GM12878 (cell line): Measurements from ENCODE around the gene PRAF2. TPM values are rescaled to one million over a fixed set of nuclear protein-coding genes. Genes with fewer than 3 reads are reported as not detected.

Experiments used
- ATAC-seq: fragments of 200-7000 bp; cut with Tn5 transposase; 3 replicates; pipeline ENCODE4 v1.9.1; 2020; ENCODE audit warnings: mild to moderate bottlenecking, moderate library complexity
- BruUV-seq: library from RNA; stranded (reverse); fragments of 400-500 nt; replicated peaks from 2 replicates; lab custom pipeline; 2021; lab: Mats Ljungman, UMichigan
- CTCF ChIA-PET: fragments of 300-600 bp; sonication (Branson Sonifier 250); formaldehyde crosslinking; extraction: SDS; loops from one replicate; lab custom pipeline; 2021; ENCODE audit warnings: inconsistent platforms; lab: Yijun Ruan, JAX
- POLR2A ChIA-PET: fragments of 350-600 bp; formaldehyde crosslinking; extraction: SDS; loops from one replicate; lab custom pipeline; 2021; ENCODE audit warnings: inconsistent platforms; lab: Charles Lee
- RAD21 ChIA-PET: fragments of 300-600 bp; sonication (Branson Sonifier 250); formaldehyde crosslinking; loops from one replicate; lab custom pipeline; 2023; ENCODE audit warnings: antibody characterized with exemption; ENCODE audit not compliant: unreplicated experiment; lab: Charles Lee
- SMC1A ChIA-PET: fragments of 300-600 bp; sonication (Branson Sonifier 250); formaldehyde crosslinking; loops from one replicate; lab custom pipeline; 2023; ENCODE audit not compliant: unreplicated experiment, uncharacterized antibody; lab: Charles Lee
- DNase-seq: peaks from one replicate; pipeline ENCODE4 v3.0.0-alpha.2; 2011; ENCODE audit warnings: low read depth, low spot score
- FAIRE-seq: peaks from 3 replicates; lab custom pipeline; 2011; peaks lifted over from hg19 to GRCh38; lab: Jason Lieb, UNC
- H2AFZ ChIP-seq: 2 replicates; pipeline ENCODE4 v1.6.0; 2011; ENCODE audit warnings: low read depth, low read length, control low read depth; ENCODE audit not compliant: control insufficient read depth
- H3K27ac ChIP-seq: 2 replicates; pipeline ENCODE4 v1.5.1; 2011; ENCODE audit warnings: control low read depth; ENCODE audit not compliant: control insufficient read depth, insufficient read depth
- H3K27me3 ChIP-seq, 2 experiments: replicated peaks in 1 of 2; 2 replicates each; pipeline versions ENCODE4 v1.6.0 to v1.6.1; 2011; ENCODE audit warnings: low read length in 1 of 2; ENCODE audit not compliant: control insufficient read depth in 2 of 2, insufficient read depth in 2 of 2
- H3K36me3 ChIP-seq, 2 experiments: 2 replicates each; pipeline ENCODE4 v1.5.1; 2011; ENCODE audit warnings: low read length in 1 of 2; ENCODE audit not compliant: control insufficient read depth in 2 of 2, insufficient read depth in 2 of 2
- H3K4me1 ChIP-seq: 2 replicates; pipeline ENCODE4 v1.6.1; 2011; ENCODE audit warnings: mild to moderate bottlenecking, low read length, moderate library complexity, mixed read lengths; ENCODE audit not compliant: control insufficient read depth, insufficient read depth
- H3K4me2 ChIP-seq: 2 replicates; pipeline ENCODE4 v1.6.0; 2011; ENCODE audit warnings: control low read depth; ENCODE audit not compliant: control insufficient read depth, insufficient read depth
- H3K4me3 ChIP-seq: fragments of 200-600 bp; sonication (generic); 2 replicates; pipeline ENCODE4 v1.5.1; 2016
- H3K79me2 ChIP-seq: 2 replicates; pipeline ENCODE4 v1.6.0; 2011; ENCODE audit warnings: low read length; ENCODE audit not compliant: control insufficient read depth, insufficient read depth
- H3K9ac ChIP-seq: 2 replicates; pipeline ENCODE4 v1.8.0; 2011; ENCODE audit warnings: low read length, control low read depth, mixed read lengths; ENCODE audit not compliant: control insufficient read depth, insufficient read depth
- H3K9me3 ChIP-seq: replicated peaks from 3 replicates; pipeline ENCODE4 v1.5.1; 2011; ENCODE audit warnings: mild to moderate bottlenecking, low read length; ENCODE audit not compliant: control insufficient read depth, insufficient read depth
- H4K20me1 ChIP-seq: 2 replicates; pipeline ENCODE4 v1.6.0; 2011; ENCODE audit not compliant: control insufficient read depth, insufficient read depth
- BRCA1 ChIP-seq: IDR thresholded peaks from 2 replicates; pipeline ENCODE4 v1.6.1; 2011; ENCODE audit warnings: low read depth, low read length, improper control_type of control experiment
- CBX3 ChIP-seq: fragments of 200-600 bp; sonication (generic); IDR thresholded peaks from 2 replicates; pipeline ENCODE4 v1.6.1; 2016; ENCODE audit warnings: low read depth, borderline replicate concordance
- EGR1 ChIP-seq, 2 experiments: IDR thresholded peaks; 1 replicate in 1 of 2; 2 replicates in 1 of 2; pipeline ENCODE4 v1.6.1; 2011 to 2012; ENCODE audit warnings: low read depth in 2 of 2, low read length in 2 of 2, borderline replicate concordance in 1 of 2, mild to moderate bottlenecking in 1 of 2, moderate library complexity in 1 of 2
- FOS ChIP-seq: IDR thresholded peaks from 3 replicates; pipeline ENCODE4 v1.6.1; 2011; ENCODE audit warnings: borderline replicate concordance; ENCODE audit not compliant: insufficient read length; ENCODE audit errors: extremely low read depth
- FOXK2 ChIP-seq: fragments of 450-650 bp; IDR thresholded peaks from 2 replicates; pipeline ENCODE4 v1.6.1; 2017; ENCODE audit warnings: mild to moderate bottlenecking, moderate library complexity
- NFIC ChIP-seq: IDR thresholded peaks from 2 replicates; pipeline ENCODE4 v1.6.1; 2012; ENCODE audit warnings: low read depth, mild to moderate bottlenecking, inconsistent platforms, low read length, moderate library complexity
- PAX8 ChIP-seq: fragments of 450-650 bp; IDR thresholded peaks from 2 replicates; pipeline ENCODE4 v1.6.1; 2017; ENCODE audit warnings: mild to moderate bottlenecking, moderate library complexity
- POLR2A ChIP-seq: IDR thresholded peaks from 2 replicates; pipeline ENCODE4 v1.6.1; 2011; ENCODE audit warnings: low read depth, mild to moderate bottlenecking, low read length
- RBBP5 ChIP-seq: fragments of 200-600 bp; sonication (generic); conservative IDR thresholded peaks from 2 replicates; pipeline ENCODE4 v1.6.1; 2016
- REST ChIP-seq: IDR thresholded peaks from 2 replicates; pipeline ENCODE4 v1.6.1; 2012; ENCODE audit warnings: mild to moderate bottlenecking, low read depth, low read length
- SUPT20H ChIP-seq: IDR thresholded peaks from 2 replicates; pipeline ENCODE4 v1.6.1; 2011; ENCODE audit warnings: low read depth, mild to moderate bottlenecking, low read length, moderate library complexity, borderline replicate concordance; ENCODE audit not compliant: control insufficient read depth
- ZSCAN29 ChIP-seq: fragments of 450-650 bp; IDR thresholded peaks from 2 replicates; pipeline ENCODE4 v1.6.1; 2017; ENCODE audit warnings: mild to moderate bottlenecking, moderate library complexity
- WGBS: methylation state at CpG from one replicate; pipeline ENCODE4 v1.1.6; 2016; ENCODE audit warnings: low lambda C conversion rate; ENCODE audit not compliant: insufficient replicate concordance, insufficient coverage; ENCODE audit errors: missing lambda C conversion rate; 5-methylcytosine and 5-hydroxymethylcytosine counted together
- in situ Hi-C: fragments of 300-500 bp; cut with MboI; formaldehyde crosslinking; loops from 9 replicates; pipeline ENCODE4 v1.14.3; 2018; ENCODE audit warnings: mixed read lengths
- intact Hi-C: fragments of 100-400 bp; cut with micrococcal nuclease; formaldehyde crosslinking; loops from one replicate; pipeline ENCODE4 v1.14.2; 2022; ENCODE audit not compliant: unreplicated experiment
- polyA plus RNA-seq, 11 experiments: library from polyadenylated mRNA; depleted of rRNA in 4 of 11; unstranded in 6 of 11; stranded (reverse) in 5 of 11; fragments of >200 nt; fragmentation: Nextera tagmentation in 4 of 11; fragmentation: Illumina TruSeq in 1 of 11; extraction: Ambion mirVana in 4 of 11; extraction: Trizol in 1 of 11; gene quantifications; 1 replicate in 1 of 11; 2 replicates in 10 of 11; pipeline versions ENCODE4 v1.2.1 to v1.2.3, GENCODE V29; 2011 to 2016; ENCODE audit warnings: inconsistent platforms in 2 of 11, missing spikeins in 2 of 11, low read depth in 1 of 11
- total RNA-seq, 4 experiments: library from RNA; depleted of rRNA in 3 of 4; stranded (reverse); fragments of >200 nt in 3 of 4; fragmentation: Illumina TruSeq in 1 of 4; extraction: Trizol in 1 of 4; gene quantifications; 2 replicates each; pipeline versions ENCODE4 v1.2.1 to v1.2.3, GENCODE V29; 2013 to 2021

PRAF2 gene
- total and polyA plus RNA-seq, 10 of the 15 experiments (the other 5 are each of a cell fraction or from before 2014, with no cell fraction given), result 0.80 to 16.7 (median 7.0) TPM

- TF ChIP-seq RBBP5, result no peak
- TF ChIP-seq BRCA1, result no peak
- no peak for TF ChIP-seq FOS
- no peak for TF ChIP-seq POLR2A
- no peak for TF ChIP-seq PAX8
- TF ChIP-seq FOXK2, result no peak
- no peak for TF ChIP-seq EGR1 (IDR thresholded peaks at IDR 0.05; ENCODE audit: borderline replicate concordance in 1 of 2, low read depth in 2 of 2, low read length in 2 of 2)
- TF ChIP-seq NFIC, result no peak
- TF ChIP-seq CBX3, result no peak
- no peak for TF ChIP-seq SUPT20H
- no peak for TF ChIP-seq REST
- no peak for TF ChIP-seq ZSCAN29
- H3K79me2 ChIP-seq, result peaks cover 29% of the 10 kb centered on the region
- H3K36me3 ChIP-seq, result peaks cover 2 to 5% of the 10 kb centered on the region in 2 experiments; a peak in 2 of 4 replicates
- no peaks in the 10 kb centered on the region for H4K20me1 ChIP-seq
- peak overlapping the region; percentile 71 for H3K4me3 ChIP-seq
- POLR2A ChIA-PET, result interaction anchor here (0.6 to 2.8 kb wide), 8 partner anchors 10 to 105 kb away, joined by 3 to 23 read pairs (median 5); partner anchors contain the start of genes GRIPAP1 and OTUD5
- no peak overlapping the region for H2AFZ ChIP-seq
- RAD21 ChIA-PET, result interaction anchor here (1.1 to 3.0 kb wide), 4 partner anchors 40 to 105 kb away, joined by 3 to 17 read pairs (median 11); partner anchors contain the start of genes GRIPAP1 and OTUD5
- ATAC-seq, result no peak
- DNase-seq, result no peak
- FAIRE-seq, result no peak
- H3K4me2 ChIP-seq, result peak overlapping the region; percentile 89
- no peaks in the 10 kb centered on the region for H3K9me3 ChIP-seq
- H3K27me3 ChIP-seq, result no peaks in the 10 kb centered on the region
- in situ Hi-C loops, result loop anchor here (5.0 kb wide), 1 partner anchor 75 kb away; no protein-coding TSS in a partner anchor
- intact Hi-C loops, result loop anchor here (5.0 kb wide), 5 partner anchors 40 to 410 kb away; partner anchors contain the start of genes GRIPAP1, HDAC6, PIM2 and PQBP1
- peaks cover 5% of the 10 kb centered on the region; the same call in 1 of the 2 replicates for H3K4me1 ChIP-seq
- peak overlapping the region; percentile 88 for H3K9ac ChIP-seq
- peak overlapping the region; percentile 89 for H3K27ac ChIP-seq
- CTCF ChIA-PET, result interaction anchor here (0.8 to 1.6 kb wide), 7 partner anchors 40 to 394 kb away, joined by 3 to 13 read pairs (median 5); partner anchors contain the start of genes GRIPAP1, KCND1 and OTUD5
- SMC1A ChIA-PET, result interaction anchor here (0.6 to 2.1 kb wide), 5 partner anchors 39 to 1116 kb away, joined by 3 to 7 read pairs (median 4); partner anchors contain the start of gene GRIPAP1
- 11% methylated on average over 10 of the region's 10 CpGs for WGBS
- TSS peak; percentile 82 for BruUV-seq
These were observed 31.8 kb downstream of the PRAF2 start for GRCh38 chrX:49041744-49042580.
